ENCODE data around the gene AK5. TPM values are rescaled to one million over a fixed set of nuclear protein-coding genes. Genes with fewer than 3 reads are reported as not detected.

Gene AK5
- total RNA-seq, 2 experiments from 2014 or later: 7.0 to 9.1 TPM

DNA sequence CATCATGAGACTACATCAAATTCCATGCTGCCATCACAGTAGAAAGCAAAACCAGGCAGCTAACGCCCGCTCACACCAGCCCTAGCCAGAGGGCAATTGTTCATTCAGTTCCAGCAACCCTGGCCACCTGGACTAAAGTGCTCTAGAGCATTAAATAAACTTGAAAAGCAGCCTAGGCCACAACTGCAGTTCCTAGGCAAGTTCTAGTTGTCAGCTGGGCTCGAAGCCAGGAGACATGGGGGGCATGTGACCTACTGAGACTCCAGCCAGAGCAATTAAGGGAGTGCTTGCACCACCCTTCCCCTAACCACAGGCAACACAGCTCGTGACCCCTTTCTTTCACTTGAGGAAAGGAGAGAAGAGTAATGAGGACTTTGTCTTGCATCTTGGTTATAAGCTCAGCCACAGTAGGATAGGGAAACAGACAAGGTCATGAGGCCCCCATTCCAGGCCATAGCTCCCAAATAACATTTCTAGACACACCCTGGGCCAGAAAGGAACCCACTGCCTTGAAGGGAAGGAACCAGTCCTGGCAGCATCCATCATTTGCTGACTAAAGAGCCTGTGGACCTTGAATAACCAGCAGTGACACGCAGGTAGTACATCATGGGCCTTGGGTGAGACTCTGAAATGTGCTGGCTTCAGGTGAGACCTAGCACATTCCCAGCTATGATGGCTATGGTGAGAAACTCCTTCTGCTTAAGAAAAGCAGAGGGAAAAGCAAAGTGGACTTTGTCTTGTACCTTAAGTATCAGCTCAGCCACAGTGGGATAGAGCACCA, 323.6 kb downstream of the AK5 start:
- Mint-ChIP-seq H3K27me3 (ENCODE audit: low read depth) (no peaks in the 10 kb centered on the region), H3K4me3 (no peak overlapping the region), H3K9me3 (peaks cover 20% of the 10 kb centered on the region), H3K36me3 (ENCODE audit: low read depth) (peaks cover 49% of the 10 kb centered on the region), H3K27ac (no peak overlapping the region), H3K4me1 (ENCODE audit: low read depth) (peaks cover 13% of the 10 kb centered on the region)
- DNase-seq: no peak
- CTCF ChIA-PET: no interaction called here
- intact Hi-C loops (cut with micrococcal nuclease): no loop called here

DNA sequence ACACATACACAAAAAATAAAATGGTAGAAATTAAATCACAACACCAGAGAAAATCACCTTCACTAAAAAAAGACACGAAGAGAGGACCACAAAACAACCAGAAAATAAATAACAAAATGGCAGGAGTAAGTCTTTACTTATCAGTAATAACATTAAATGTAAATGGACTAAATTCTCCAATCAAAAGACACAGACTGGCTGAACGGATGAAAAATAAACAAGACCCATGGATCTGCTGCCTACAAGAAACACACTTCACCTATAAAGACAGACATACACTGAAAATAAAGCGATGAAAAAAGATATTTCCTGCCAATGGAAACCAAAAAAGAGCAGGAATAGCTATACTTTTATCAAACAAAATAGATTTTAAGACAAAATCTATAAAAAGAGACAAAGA, 327.1 kb downstream of the AK5 start:
- intact Hi-C loops (cut with micrococcal nuclease): no loop called here
- H3K4me3 Mint-ChIP-seq: no peak overlapping the region

More for the DNA sequence above, 327.1 kb downstream of the AK5 start:
- Mint-ChIP-seq H3K4me1 (ENCODE audit: low read depth) (peaks cover 13% of the 10 kb centered on the region), H3K27ac (no peak overlapping the region), H3K9me3 (peaks cover 32% of the 10 kb centered on the region), H3K27me3 (ENCODE audit: low read depth) (no peaks in the 10 kb centered on the region), H3K36me3 (ENCODE audit: low read depth) (peaks cover 63% of the 10 kb centered on the region)
- CTCF ChIA-PET: no interaction called here
- DNase-seq: no peak

Other genes starting within 250 kb of the AK5 start
- 10 to 100 TPM; 27.3 to 30.8 TPM for gene PIGK, start 62.6 kb upstream of the AK5 start, total RNA-seq